Measurements from ENCODE around the gene NECAB3.
"Not testable (repeated sequence)": the region's sequence is repeated elsewhere in the genome, so short reads cannot be mapped to it uniquely, and the experiment has no call there.

The NECAB3 gene

DNA sequence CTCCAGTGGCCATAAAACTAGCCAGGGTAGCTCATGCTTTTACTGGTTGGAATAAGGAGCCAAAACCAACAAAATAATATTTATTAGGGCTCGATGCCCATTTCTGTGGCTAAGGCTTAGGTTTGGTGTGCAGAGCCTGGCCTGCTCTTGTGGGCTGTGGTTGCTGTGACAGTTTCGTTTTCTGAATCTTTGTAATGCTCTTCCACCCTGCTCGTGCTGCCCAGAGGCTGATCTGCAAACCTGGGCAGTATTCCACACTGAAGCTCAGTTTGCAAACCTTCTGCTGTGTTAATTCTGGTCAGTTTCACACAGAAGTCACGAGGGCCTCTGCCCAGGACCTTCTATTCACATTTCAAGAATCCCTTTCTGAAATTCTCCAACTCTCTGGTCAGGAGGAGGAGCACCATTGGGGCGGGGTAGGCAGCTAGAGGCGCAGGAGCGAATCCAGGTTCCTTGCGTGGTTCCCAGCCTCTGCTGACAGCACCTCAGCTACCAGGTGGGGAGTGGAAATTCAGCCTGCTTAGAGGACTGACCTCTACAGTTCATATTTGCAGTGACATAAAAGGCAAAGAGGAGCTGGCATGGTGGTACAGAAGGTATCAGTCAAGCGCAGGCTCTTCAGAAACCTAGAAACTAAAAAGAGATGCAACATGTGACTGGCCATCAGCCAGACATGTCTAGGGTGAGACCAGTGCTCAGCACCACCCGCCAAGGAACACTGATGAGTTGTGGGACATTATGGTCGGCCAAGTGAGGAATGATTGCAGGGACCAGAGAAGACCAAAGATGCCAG is 26.4 kb downstream of the NECAB3 start:
- Histone ChIP-seq H3K79me2 (ENCODE audit: control insufficient read depth, low read length) (no peaks in the 10 kb centered on the region), H3K36me3 (ENCODE audit: control insufficient read depth, low read length) (no peaks in the 10 kb centered on the region), H3K9me3 (ENCODE audit: control insufficient read depth, insufficient read depth, low read length) (no peaks in the 10 kb centered on the region), H3K4me3 (ENCODE audit: low read length) (no peak overlapping the region), H3F3A (ENCODE audit: control insufficient read depth, insufficient read depth) (no peaks in the 10 kb centered on the region), H4K20me1 (ENCODE audit: control insufficient read depth, insufficient read depth, low read depth, low read length) (no peaks in the 10 kb centered on the region), H3K4me2 (ENCODE audit: low read length) (no peak overlapping the region), H3K9me2 (replicated peaks; ENCODE audit: control insufficient read depth, low read length) (no peaks in the 10 kb centered on the region), H3K27me3 (ENCODE audit: control insufficient read depth, low read length) (peaks cover under 1% of the 10 kb centered on the region; the same call in 1 of the 2 replicates), H3K27ac (ENCODE audit: low read depth, low read length) (no peak overlapping the region), H3K4me1 (ENCODE audit: control insufficient read depth, low read length) (no peaks in the 10 kb centered on the region)
- TF ChIP-seq, protein P1, sequence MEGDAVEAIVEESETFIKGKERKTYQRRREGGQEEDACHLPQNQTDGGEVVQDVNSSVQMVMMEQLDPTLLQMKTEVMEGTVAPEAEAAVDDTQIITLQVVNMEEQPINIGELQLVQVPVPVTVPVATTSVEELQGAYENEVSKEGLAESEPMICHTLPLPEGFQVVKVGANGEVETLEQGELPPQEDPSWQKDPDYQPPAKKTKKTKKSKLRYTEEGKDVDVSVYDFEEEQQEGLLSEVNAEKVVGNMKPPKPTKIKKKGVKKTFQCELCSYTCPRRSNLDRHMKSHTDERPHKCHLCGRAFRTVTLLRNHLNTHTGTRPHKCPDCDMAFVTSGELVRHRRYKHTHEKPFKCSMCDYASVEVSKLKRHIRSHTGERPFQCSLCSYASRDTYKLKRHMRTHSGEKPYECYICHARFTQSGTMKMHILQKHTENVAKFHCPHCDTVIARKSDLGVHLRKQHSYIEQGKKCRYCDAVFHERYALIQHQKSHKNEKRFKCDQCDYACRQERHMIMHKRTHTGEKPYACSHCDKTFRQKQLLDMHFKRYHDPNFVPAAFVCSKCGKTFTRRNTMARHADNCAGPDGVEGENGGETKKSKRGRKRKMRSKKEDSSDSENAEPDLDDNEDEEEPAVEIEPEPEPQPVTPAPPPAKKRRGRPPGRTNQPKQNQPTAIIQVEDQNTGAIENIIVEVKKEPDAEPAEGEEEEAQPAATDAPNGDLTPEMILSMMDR (IDR thresholded peaks at IDR 0.05; ENCODE audit: low read depth, low read length, poor library complexity, severe bottlenecking): no peak
- TF ChIP-seq EZH2phosphoT487 (IDR thresholded peaks at IDR 0.05; ENCODE audit: borderline replicate concordance, low read length): no peak

DNA sequence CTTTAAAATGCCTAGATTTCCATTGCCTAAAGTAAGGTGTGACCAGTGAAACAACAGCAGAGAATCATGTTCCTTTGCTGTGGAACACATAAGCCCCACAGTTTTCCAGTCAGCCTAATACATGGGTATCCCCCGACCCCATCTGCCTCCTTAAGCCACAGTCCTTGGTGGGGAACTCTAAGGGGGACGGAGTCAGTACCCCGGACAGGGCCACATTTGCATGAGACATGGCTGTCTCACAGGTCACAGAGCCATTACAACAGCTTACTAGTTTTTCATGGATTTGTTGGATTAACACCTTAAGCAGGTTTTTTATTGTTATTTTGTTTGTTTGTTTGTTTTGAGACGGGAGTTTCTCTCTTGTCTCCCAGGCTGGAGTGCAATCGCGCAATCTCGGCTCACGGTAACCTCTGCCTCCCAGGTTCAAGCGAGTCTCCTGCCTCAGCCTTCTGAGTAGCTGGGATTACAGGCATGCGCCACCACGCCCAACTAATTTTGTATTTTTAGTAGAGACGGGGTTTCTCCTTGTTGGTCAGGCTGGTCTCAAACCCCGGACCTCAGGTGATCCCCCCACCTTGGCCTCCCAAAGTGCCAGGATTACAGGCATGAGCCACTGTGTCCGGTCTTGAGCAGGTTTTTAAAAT is 27.1 kb downstream of the NECAB3 start:
- H3K9me3 ChIP-seq (ENCODE audit: control insufficient read depth, insufficient read depth, low read length); H3K4me3 ChIP-seq (ENCODE audit: low read length); H3K36me3 ChIP-seq (ENCODE audit: control insufficient read depth, low read length); H3K4me1 ChIP-seq (ENCODE audit: control insufficient read depth, low read length); H3K9me2 ChIP-seq (replicated peaks; ENCODE audit: control insufficient read depth, low read length); H3F3A ChIP-seq (ENCODE audit: control insufficient read depth, insufficient read depth); H3K27me3 ChIP-seq (ENCODE audit: control insufficient read depth, low read length); H3K4me2 ChIP-seq (ENCODE audit: low read length); H3K79me2 ChIP-seq (ENCODE audit: control insufficient read depth, low read length); H4K20me1 ChIP-seq (ENCODE audit: control insufficient read depth, insufficient read depth, low read depth, low read length); H3K27ac ChIP-seq (ENCODE audit: low read depth, low read length): not testable (repeated sequence)

DNA sequence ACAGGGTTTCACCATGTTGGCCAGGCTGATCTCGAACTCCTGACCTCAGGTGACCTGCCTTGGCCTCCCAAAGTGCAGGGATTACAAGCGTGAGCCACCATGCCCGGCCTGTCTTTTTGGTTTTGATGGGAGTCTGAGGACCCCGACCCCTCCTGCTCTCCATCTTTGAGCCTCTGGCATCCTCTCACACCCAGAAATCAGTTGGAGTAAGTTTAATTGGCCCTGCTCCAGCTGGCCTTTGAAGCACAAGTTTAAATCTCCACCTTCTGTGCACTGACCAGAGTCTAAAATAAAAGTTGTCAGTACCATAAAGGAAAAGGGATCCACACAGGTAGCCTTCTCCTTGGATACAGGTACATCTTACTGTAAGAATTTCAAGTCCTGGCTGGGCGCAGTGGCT is 28.0 kb downstream of the NECAB3 start:
- TF ChIP-seq, protein P1 (IDR thresholded peaks at IDR 0.05; ENCODE audit: low read depth, low read length, poor library complexity, severe bottlenecking): no peak
- TF ChIP-seq EZH2phosphoT487 (IDR thresholded peaks at IDR 0.05; ENCODE audit: borderline replicate concordance, low read length): no peak
- H3K27me3 ChIP-seq (ENCODE audit: control insufficient read depth, low read length): no peaks in the 10 kb centered on the region
- H3K36me3 ChIP-seq (ENCODE audit: control insufficient read depth, low read length): no peaks in the 10 kb centered on the region
- H3K4me1 ChIP-seq (ENCODE audit: control insufficient read depth, low read length): no peaks in the 10 kb centered on the region
- H3K9me2 ChIP-seq (replicated peaks; ENCODE audit: control insufficient read depth, low read length): no peaks in the 10 kb centered on the region
- no peak overlapping the region for H3K4me2 ChIP-seq (ENCODE audit: low read length)
- H4K20me1 ChIP-seq (ENCODE audit: control insufficient read depth, insufficient read depth, low read depth, low read length): no peaks in the 10 kb centered on the region
- H3K79me2 ChIP-seq (ENCODE audit: control insufficient read depth, low read length): no peaks in the 10 kb centered on the region
- no peaks in the 10 kb centered on the region for H3K9me3 ChIP-seq (ENCODE audit: control insufficient read depth, insufficient read depth, low read length)
- no peak overlapping the region for H3K27ac ChIP-seq (ENCODE audit: low read depth, low read length)
- H3K4me3 ChIP-seq (ENCODE audit: low read length): no peak overlapping the region
- no peaks in the 10 kb centered on the region for H3F3A ChIP-seq (ENCODE audit: control insufficient read depth, insufficient read depth)

DNA sequence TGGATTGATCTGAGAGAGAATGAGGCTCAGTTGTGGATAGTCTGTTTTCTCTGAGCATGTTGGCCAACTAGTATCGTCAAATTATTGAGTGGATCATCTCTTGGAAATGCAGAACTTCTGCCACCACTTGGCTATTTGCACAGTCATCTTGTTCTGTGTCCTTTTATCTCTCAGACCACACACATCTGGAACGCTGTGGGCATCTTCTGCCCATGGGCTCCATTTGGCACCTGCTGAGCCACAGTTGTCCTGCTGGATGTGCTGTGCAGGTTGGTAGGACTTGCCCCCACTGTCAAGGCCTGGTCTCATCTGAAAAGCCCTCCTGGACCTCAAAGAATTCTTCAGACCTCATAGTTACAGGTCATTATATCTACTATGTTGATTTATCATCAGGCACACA is 28.8 kb downstream of the NECAB3 start:
- Histone ChIP-seq H3K4me3 (ENCODE audit: low read length) (no peak overlapping the region), H3K4me1 (ENCODE audit: control insufficient read depth, low read length) (no peaks in the 10 kb centered on the region), H3K9me2 (replicated peaks; ENCODE audit: control insufficient read depth, low read length) (no peaks in the 10 kb centered on the region), H3K36me3 (ENCODE audit: control insufficient read depth, low read length) (no peaks in the 10 kb centered on the region), H3K27ac (ENCODE audit: low read depth, low read length) (no peak overlapping the region), H3K27me3 (ENCODE audit: control insufficient read depth, low read length) (no peaks in the 10 kb centered on the region), H3K9me3 (ENCODE audit: control insufficient read depth, insufficient read depth, low read length) (no peaks in the 10 kb centered on the region), H4K20me1 (ENCODE audit: control insufficient read depth, insufficient read depth, low read depth, low read length) (no peaks in the 10 kb centered on the region), H3K4me2 (ENCODE audit: low read length) (no peak overlapping the region), H3F3A (ENCODE audit: control insufficient read depth, insufficient read depth) (no peaks in the 10 kb centered on the region), H3K79me2 (ENCODE audit: control insufficient read depth, low read length) (no peaks in the 10 kb centered on the region)
- no peak for TF ChIP-seq EZH2phosphoT487 (IDR thresholded peaks at IDR 0.05; ENCODE audit: borderline replicate concordance, low read length)

All from DOHH2 (cell line).